GM19240 (cell line): Measurements from ENCODE around the gene LY6G5C.
"Not testable (repeated sequence)": the region's sequence is repeated elsewhere in the genome, so short reads cannot be mapped to it uniquely, and the experiment has no call there.

Experiments used
- DNase-seq: peaks from one replicate; pipeline ENCODE4 v3.0.0; 2011; ENCODE audit warnings: low spot score; ENCODE audit not compliant: insufficient read length

LY6G5C gene

GRCh38 chr6:31715022-31715958 is 34.4 kb upstream of the LY6G5C start, which contains the start of gene LY6G6D:
Gene LY6G6D (plus strand): TSS chr6:31715348. CDS start chr6:31715356, 8 bp downstream.
- DNase-seq: no peak

GRCh38 chr6:31713991-31714684 is 33.3 kb upstream of the LY6G5C start:
- DNase-seq: no peak

- DNase-seq: no peak
Observed at GRCh38 chr6:31713465-31713864, 32.6 kb upstream of the LY6G5C start.

GRCh38 chr6:31712296-31712695 is 31.4 kb upstream of the LY6G5C start:
- no peak for DNase-seq

- DNase-seq: no peak
Observed at GRCh38 chr6:31711233-31711632, 30.4 kb upstream of the LY6G5C start.

- DNase-seq: no peak
Observed at GRCh38 chr6:31710523-31711219, 29.8 kb upstream of the LY6G5C start.

GRCh38 chr6:31709157-31709556 is 28.3 kb upstream of the LY6G5C start:
- DNase-seq: not testable (repeated sequence)

- no peak for DNase-seq
Observed at GRCh38 chr6:31708224-31708623, 27.4 kb upstream of the LY6G5C start.

- DNase-seq: no peak
Observed at GRCh38 chr6:31707701-31708100, 26.8 kb upstream of the LY6G5C start.

- no peak for DNase-seq
Observed at GRCh38 chr6:31706599-31706998, 25.7 kb upstream of the LY6G5C start, which contains the start of gene LY6G6F. Gene LY6G6F (plus strand): TSS chr6:31706866. CDS start chr6:31706907, 41 bp downstream.

- no peak for DNase-seq
Observed at GRCh38 chr6:31705931-31706330, 25.1 kb upstream of the LY6G5C start.

GRCh38 chr6:31702819-31703716 is 22.2 kb upstream of the LY6G5C start, which contains the start of gene ABHD16A:
Gene ABHD16A (minus strand): TSS chr6:31703324. CDS start chr6:31703281, 43 bp downstream.
- peak; percentile 99 for DNase-seq

- DNase-seq: no peak
Observed at GRCh38 chr6:31702405-31702818, 21.5 kb upstream of the LY6G5C start.

- DNase-seq: no peak
Observed at GRCh38 chr6:31701666-31702404, 21.0 kb upstream of the LY6G5C start.

- no peak for DNase-seq
Observed at GRCh38 chr6:31700740-31701401, 20.0 kb upstream of the LY6G5C start.

- no peak for DNase-seq
Observed at GRCh38 chr6:31697555-31697954, 16.7 kb upstream of the LY6G5C start.

GRCh38 chr6:31693535-31693934 is 12.7 kb upstream of the LY6G5C start:
- no peak for DNase-seq

GRCh38 chr6:31692886-31693285 is 12.0 kb upstream of the LY6G5C start:
- DNase-seq: no peak

GRCh38 chr6:31692353-31692752 is 11.5 kb upstream of the LY6G5C start:
- no peak for DNase-seq
